ENCODE results near the gene SLCO4A1. TPM values are rescaled to one million over a fixed set of nuclear protein-coding genes. Genes with fewer than 3 reads are reported as not detected.

SLCO4A1 gene
- total and polyA plus RNA-seq, 9 of the 15 experiments (the other 6 are each of a cell fraction or from before 2014, with no cell fraction given) = 1.6 to 21.9 (median 12.8) TPM

GRCh38 chr20:62598761-62599194 is 43.5 kb upstream of the SLCO4A1 start (continued):
- TF ChIP-seq NFATC3 (IDR thresholded peaks at IDR 0.05) = no peak
- TF ChIP-seq KDM2B (CRISPR knock-in tag; IDR thresholded peaks at IDR 0.05) = no peak
- TF ChIP-seq ZBED1 (IDR thresholded peaks at IDR 0.05) = no peak
- no peak for TF ChIP-seq ZC3H11A (IDR thresholded peaks at IDR 0.05; ENCODE audit: low read depth, low read length)
- no peak for TF ChIP-seq PRMT5 (CRISPR knock-in tag; IDR thresholded peaks at IDR 0.05)
- no peak for TF ChIP-seq ZBTB49 (CRISPR knock-in tag; IDR thresholded peaks at IDR 0.05; ENCODE audit: borderline replicate concordance)
- peak; percentile 68 for TF ChIP-seq MYC (IDR thresholded peaks at IDR 0.05; ENCODE audit: low read depth, low read length)
- TF ChIP-seq MYC (CRISPR knock-in tag; IDR thresholded peaks at IDR 0.05; ENCODE audit: borderline replicate concordance, low read depth) = no peak
- TF ChIP-seq TEAD1 (CRISPR knock-in tag; IDR thresholded peaks at IDR 0.05) = no peak
- no peak for TF ChIP-seq HSF4 (CRISPR knock-in tag; IDR thresholded peaks at IDR 0.05; ENCODE audit: borderline replicate concordance)
- TF ChIP-seq PTBP1 (IDR thresholded peaks at IDR 0.05; ENCODE audit: low read depth, low read length) = no peak
- no peak for TF ChIP-seq ZNF407 (IDR thresholded peaks at IDR 0.05; ENCODE audit: low read depth)
- peak; percentile 40; the same call in 1 of the 2 replicates for TF ChIP-seq ESRRA (IDR thresholded peaks at IDR 0.05; ENCODE audit: borderline replicate concordance, low read depth)
- no peak for TF ChIP-seq SMAD2 (IDR thresholded peaks at IDR 0.05; ENCODE audit: low read depth, low read length)
- TF ChIP-seq TAF15 (IDR thresholded peaks at IDR 0.05; ENCODE audit: low read depth, low read length) = no peak
- no peak for TF ChIP-seq ATF6 (CRISPR knock-in tag; IDR thresholded peaks at IDR 0.05)

Measured in K562 (cell line).